GM12878 (cell line): ENCODE measurements around the gene UNKL.

ENCODE experiments used
- CTCF ChIP-seq, 3 experiments: IDR thresholded peaks in 2 of 3; conservative IDR thresholded peaks in 1 of 3; 2 replicates each; pipeline ENCODE4 v1.5.1; 2011; ENCODE audit warnings: low read depth in 3 of 3, low read length in 3 of 3, mild to moderate bottlenecking in 3 of 3, control low read depth in 2 of 3, moderate library complexity in 2 of 3, inconsistent platforms in 1 of 3, mixed read lengths in 1 of 3; ENCODE audit not compliant: control insufficient read depth in 2 of 3, insufficient read depth in 1 of 3; ENCODE audit errors: extremely low read depth in 1 of 3
- E2F8 ChIP-seq: fragments of 450-650 bp; IDR thresholded peaks from 2 replicates; pipeline ENCODE4 v1.6.1; 2018; ENCODE audit warnings: mild to moderate bottlenecking, low read depth, moderate library complexity; ENCODE audit not compliant: partially characterized antibody
- ESRRA ChIP-seq: IDR thresholded peaks from 2 replicates; pipeline ENCODE4 v1.6.1; 2012; ENCODE audit warnings: mild to moderate bottlenecking, low read length, improper control_type of control experiment
- NFYB ChIP-seq: IDR thresholded peaks from 2 replicates; pipeline ENCODE4 v1.6.1; 2011; ENCODE audit warnings: low read depth, mild to moderate bottlenecking, low read length, improper control_type of control experiment, moderate library complexity; ENCODE audit not compliant: insufficient read depth
- NRF1 ChIP-seq: conservative IDR thresholded peaks from 2 replicates; pipeline ENCODE4 v1.6.1; 2011; ENCODE audit warnings: mild to moderate bottlenecking, low read depth, low read length, improper control_type of control experiment
- PAX5 ChIP-seq: IDR thresholded peaks from 2 replicates; pipeline ENCODE4 v1.6.1; 2011; ENCODE audit warnings: low read depth, low read length, borderline replicate concordance
- PBX3 ChIP-seq: IDR thresholded peaks from 2 replicates; pipeline ENCODE4 v1.6.1; 2011; ENCODE audit warnings: mild to moderate bottlenecking, low read depth, low read length, moderate library complexity; ENCODE audit not compliant: insufficient replicate concordance
- SREBF2 ChIP-seq: IDR thresholded peaks from 2 replicates; pipeline ENCODE4 v1.6.1; 2012; ENCODE audit warnings: mild to moderate bottlenecking, low read length
- SRF ChIP-seq, 2 experiments: IDR thresholded peaks; 2 replicates each; pipeline ENCODE4 v1.6.1; 2011; ENCODE audit warnings: low read depth in 2 of 2, low read length in 2 of 2, mild to moderate bottlenecking in 1 of 2, moderate library complexity in 1 of 2
- TAF1 ChIP-seq: IDR thresholded peaks from 2 replicates; pipeline ENCODE4 v1.6.1; 2011; ENCODE audit warnings: mild to moderate bottlenecking, low read depth, low read length, borderline replicate concordance

GRCh38 chr16:1433756-1434155 lies 19.3 kb upstream of the UNKL start:
- no peak for TF ChIP-seq PBX3
- no peak for TF ChIP-seq CTCF (IDR thresholded peaks at IDR 0.05 in 2 of 3, conservative IDR thresholded peaks at IDR 0.05 in 1 of 3; ENCODE audit: control insufficient read depth in 2 of 3, extremely low read depth in 1 of 3, insufficient read depth in 1 of 3, low read depth in 3 of 3, low read length in 3 of 3)
- no peak for TF ChIP-seq TAF1
- TF ChIP-seq SREBF2, result no peak
- TF ChIP-seq ESRRA, result no peak
- no peak for TF ChIP-seq NFYB
- no peak for TF ChIP-seq E2F8
- TF ChIP-seq NRF1, result no peak
- no peak for TF ChIP-seq SRF (IDR thresholded peaks at IDR 0.05; ENCODE audit: low read depth in 2 of 2, low read length in 2 of 2)
- TF ChIP-seq PAX5, result no peak
